ENCODE measurements around the gene SNX13. TPM values are rescaled to one million over a fixed set of nuclear protein-coding genes. Genes with fewer than 3 reads are reported as not detected.

SNX13 gene
- total and polyA plus RNA-seq, 9 of the 15 experiments (the other 6 are each of a cell fraction or from before 2014, with no cell fraction given) = 5.6 to 33.2 (median 25.4) TPM

- no peak for TF ChIP-seq FOXJ3 (CRISPR knock-in tag; IDR thresholded peaks at IDR 0.05)
- TF ChIP-seq ELF2 (CRISPR knock-in tag; IDR thresholded peaks at IDR 0.05) = no peak
- no peak for TF ChIP-seq ZBTB17 (CRISPR knock-in tag; IDR thresholded peaks at IDR 0.05)
- no peak for TF ChIP-seq IRF9 (tag; IDR thresholded peaks at IDR 0.05)
- no peak for TF ChIP-seq NELFE (IDR thresholded peaks at IDR 0.05; ENCODE audit: insufficient read depth, insufficient read length)
- no peak for TF ChIP-seq HNRNPK (IDR thresholded peaks at IDR 0.05; ENCODE audit: low read depth, low read length, poor library complexity, severe bottlenecking)
- TF ChIP-seq ZBTB11 (CRISPR knock-in tag; IDR thresholded peaks at IDR 0.05) = no peak
- TF ChIP-seq NFE2L1 (tag; IDR thresholded peaks at IDR 0.05; ENCODE audit: borderline replicate concordance, low read depth) = no peak
- TF ChIP-seq MLLT1 (IDR thresholded peaks at IDR 0.05) = no peak
- no peak for TF ChIP-seq ELF4 (CRISPR knock-in tag; IDR thresholded peaks at IDR 0.05)
- TF ChIP-seq ZFP91 (CRISPR knock-in tag; IDR thresholded peaks at IDR 0.05) = no peak
- TF ChIP-seq ZBTB2 (IDR thresholded peaks at IDR 0.05) = peak; percentile 48; the same call in 1 of the 2 replicates
- no peak for TF ChIP-seq ELF1 (tag; IDR thresholded peaks at IDR 0.05)
- TF ChIP-seq ZC3H11A (IDR thresholded peaks at IDR 0.05; ENCODE audit: low read depth, low read length) = no peak
- no peak for TF ChIP-seq THRA (IDR thresholded peaks at IDR 0.05)
- TF ChIP-seq RCOR1 (IDR thresholded peaks at IDR 0.05; ENCODE audit: borderline replicate concordance in 1 of 2, low read depth in 2 of 2, low read length in 2 of 2) = peak in 1 of 2 experiments; percentile 4; a peak in 1 of 4 replicates
- TF ChIP-seq HDAC2 (IDR thresholded peaks at IDR 0.05) = no peak
Observed at GRCh38 chr7:17940302-17940883, at the start of gene SNX13 (continued).

Data from K562 (cell line).